Neural cell (in vitro differentiated cells): ENCODE data around the gene MRPL14. TPM values are rescaled to one million over a fixed set of nuclear protein-coding genes. Genes with fewer than 3 reads are reported as not detected.
"Not testable (repeated sequence)": the region's sequence is repeated elsewhere in the genome, so short reads cannot be mapped to it uniquely, and the experiment has no call there.

Experiments used
- H2AFZ ChIP-seq: fragments of 200-600, 300-800 bp; sonication (generic), shearing (Covaris generic); 2 replicates; pipeline ENCODE4 v1.6.0; 2014; ENCODE audit warnings: low read depth, mild to moderate bottlenecking, antibody characterized with exemption, low read length, moderate library complexity
- H3F3A ChIP-seq: fragments of 200-600 bp; shearing (Covaris generic); 2 replicates; pipeline ENCODE4 v1.6.1; 2016; ENCODE audit warnings: mild to moderate bottlenecking, moderate library complexity, mixed read lengths, antibody characterized with exemption, low read length; ENCODE audit not compliant: insufficient read depth, poor library complexity, severe bottlenecking
- H3K27ac ChIP-seq: fragments of 200-600, 300-800 bp; sonication (generic), shearing (Covaris generic); 2 replicates; pipeline ENCODE4 v1.5.1; 2014; ENCODE audit warnings: mild to moderate bottlenecking, low read length, moderate library complexity
- H3K27me3 ChIP-seq: fragments of 300-800, 200-600 bp; sonication (generic), shearing (Covaris generic); 2 replicates; pipeline ENCODE4 v1.6.0; 2014; ENCODE audit warnings: mild to moderate bottlenecking, low read depth, low read length, moderate library complexity; ENCODE audit not compliant: insufficient read depth
- H3K36me3 ChIP-seq: fragments of 300-800, 200-600 bp; sonication (generic), shearing (Covaris generic); 2 replicates; pipeline ENCODE4 v1.5.1; 2014; ENCODE audit warnings: mild to moderate bottlenecking, antibody characterized with exemption, low read length, moderate library complexity; ENCODE audit not compliant: insufficient read depth
- H3K4me2 ChIP-seq: fragments of 300-800, 200-600 bp; sonication (generic), shearing (Covaris generic); 2 replicates; pipeline ENCODE4 v1.6.0; 2014; ENCODE audit warnings: mild to moderate bottlenecking, low read length
- H3K4me3 ChIP-seq: fragments of 300-800, 200-600 bp; sonication (generic), shearing (Covaris generic); 2 replicates; pipeline ENCODE4 v1.5.1; 2014; ENCODE audit warnings: mild to moderate bottlenecking, low read length, moderate library complexity
- H3K79me2 ChIP-seq: fragments of 200-600 bp; shearing (Covaris generic); replicated peaks from 2 replicates; pipeline ENCODE4 v1.6.0; 2014; ENCODE audit warnings: mild to moderate bottlenecking, low read length, moderate library complexity; ENCODE audit not compliant: insufficient read depth
- H3K9ac ChIP-seq: fragments of 300-800, 200-600 bp; sonication (generic), shearing (Covaris generic); 2 replicates; pipeline ENCODE4 v1.6.1; 2016; ENCODE audit warnings: mild to moderate bottlenecking, low read length, mixed read lengths
- H3K9me2 ChIP-seq: fragments of 200-600 bp; shearing (Covaris generic); 2 replicates; pipeline ENCODE4 v1.6.1; 2016; ENCODE audit warnings: mild to moderate bottlenecking, low read length, mixed read lengths; ENCODE audit not compliant: insufficient read depth
- H3K9me3 ChIP-seq: fragments of 200-600, 300-800 bp; sonication (generic), shearing (Covaris generic); 2 replicates; pipeline ENCODE4 v1.6.1; 2016; ENCODE audit warnings: mild to moderate bottlenecking, mixed run types, low read length, moderate library complexity, mixed read lengths
- H4K20me1 ChIP-seq: fragments of 200-600 bp; shearing (Covaris generic); 2 replicates; pipeline ENCODE4 v1.6.1; 2016; ENCODE audit warnings: mild to moderate bottlenecking, mixed run types; ENCODE audit not compliant: insufficient read depth
- EP300 ChIP-seq: fragments of 450-650 bp; conservative IDR thresholded peaks from 2 replicates; pipeline ENCODE4 v1.6.1; 2014; ENCODE audit warnings: antibody characterized with exemption, mild to moderate bottlenecking, moderate library complexity; ENCODE audit not compliant: poor library complexity, severe bottlenecking
- EZH2 ChIP-seq: fragments of 200-600, 300-800 bp; shearing (Covaris generic), sonication (generic); IDR thresholded peaks from 2 replicates; pipeline ENCODE4 v1.6.1; 2014; ENCODE audit warnings: antibody characterized with exemption, low read length, borderline replicate concordance, mild to moderate bottlenecking; ENCODE audit not compliant: insufficient read depth, poor library complexity, severe bottlenecking
- MXI1 ChIP-seq: fragments of 450-650 bp; conservative IDR thresholded peaks from 2 replicates; pipeline ENCODE4 v1.6.1; 2014; ENCODE audit warnings: antibody characterized with exemption, mild to moderate bottlenecking; ENCODE audit not compliant: poor library complexity, severe bottlenecking
- POLR2AphosphoS5 ChIP-seq: IDR thresholded peaks from 2 replicates; pipeline ENCODE4 v1.6.1; 2012
- RAD21 ChIP-seq: fragments of 450-650 bp; conservative IDR thresholded peaks from 2 replicates; pipeline ENCODE4 v1.6.1; 2014; ENCODE audit warnings: antibody characterized with exemption, mild to moderate bottlenecking, moderate library complexity
- SMC3 ChIP-seq: fragments of 450-650 bp; conservative IDR thresholded peaks from 2 replicates; pipeline ENCODE4 v1.6.1; 2014; ENCODE audit warnings: antibody characterized with exemption, mild to moderate bottlenecking, moderate library complexity; ENCODE audit not compliant: poor library complexity
- TAF1 ChIP-seq: IDR thresholded peaks from 2 replicates; pipeline ENCODE4 v1.6.1; 2012; ENCODE audit warnings: low read depth
- polyA plus RNA-seq: library from polyadenylated mRNA; depleted of rRNA; stranded (reverse); fragments of >200 nt; gene quantifications from 2 replicates; pipeline ENCODE4 v1.2.3, GENCODE V29; 2014
- TF ChIP-seq, protein P1 (sequence below): fragments of 450-650 bp; IDR thresholded peaks from 2 replicates; pipeline ENCODE4 v1.5.1; 2014; ENCODE audit warnings: antibody characterized with exemption, mild to moderate bottlenecking, moderate library complexity; ENCODE audit not compliant: poor library complexity, severe bottlenecking
- TF ChIP-seq, protein P2 (sequence below): IDR thresholded peaks from 2 replicates; pipeline ENCODE4 v1.6.1; 2012; ENCODE audit warnings: borderline replicate concordance

Gene MRPL14
- polyA plus RNA-seq, 1 donor from 2014 or later: 66.4 TPM

DNA sequence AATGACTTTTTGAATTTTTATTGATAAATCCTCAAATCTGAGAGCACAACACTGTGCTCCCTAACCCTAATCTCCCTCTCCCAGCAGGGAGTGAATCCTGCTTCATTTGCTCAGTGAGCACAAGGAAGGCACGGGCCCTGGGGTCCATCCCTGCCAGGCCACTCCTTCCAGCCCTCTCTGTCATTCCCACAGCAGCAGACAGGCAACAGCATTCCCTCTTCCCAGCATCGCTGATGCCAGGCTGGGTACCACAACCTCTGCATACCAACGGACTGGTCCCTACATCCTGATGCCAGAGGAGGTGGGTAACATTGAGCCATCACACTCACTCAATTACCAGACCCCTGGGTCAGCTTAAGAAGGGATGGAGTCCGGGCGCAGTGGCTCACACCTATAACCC is 34.2 kb downstream of the MRPL14 start:
- Histone ChIP-seq H3F3A (no peaks in the 10 kb centered on the region), H3K9me2 (no peaks in the 10 kb centered on the region), H3K4me3 (no peak overlapping the region), H3K27ac (no peak overlapping the region), H2AFZ (no peak overlapping the region), H3K4me2 (no peak overlapping the region), H3K79me2 (no peaks in the 10 kb centered on the region), H3K9me3 (no peaks in the 10 kb centered on the region), H3K36me3 (no peaks in the 10 kb centered on the region), H4K20me1 (no peaks in the 10 kb centered on the region), H3K9ac (no peak overlapping the region), H3K27me3 (no peaks in the 10 kb centered on the region)
- TF ChIP-seq MXI1 (no peak), EP300 (no peak), POLR2AphosphoS5 (no peak), EZH2 (no peak), SMC3 (no peak), RAD21 (no peak), TAF1 (no peak)
- TF ChIP-seq, protein P1, sequence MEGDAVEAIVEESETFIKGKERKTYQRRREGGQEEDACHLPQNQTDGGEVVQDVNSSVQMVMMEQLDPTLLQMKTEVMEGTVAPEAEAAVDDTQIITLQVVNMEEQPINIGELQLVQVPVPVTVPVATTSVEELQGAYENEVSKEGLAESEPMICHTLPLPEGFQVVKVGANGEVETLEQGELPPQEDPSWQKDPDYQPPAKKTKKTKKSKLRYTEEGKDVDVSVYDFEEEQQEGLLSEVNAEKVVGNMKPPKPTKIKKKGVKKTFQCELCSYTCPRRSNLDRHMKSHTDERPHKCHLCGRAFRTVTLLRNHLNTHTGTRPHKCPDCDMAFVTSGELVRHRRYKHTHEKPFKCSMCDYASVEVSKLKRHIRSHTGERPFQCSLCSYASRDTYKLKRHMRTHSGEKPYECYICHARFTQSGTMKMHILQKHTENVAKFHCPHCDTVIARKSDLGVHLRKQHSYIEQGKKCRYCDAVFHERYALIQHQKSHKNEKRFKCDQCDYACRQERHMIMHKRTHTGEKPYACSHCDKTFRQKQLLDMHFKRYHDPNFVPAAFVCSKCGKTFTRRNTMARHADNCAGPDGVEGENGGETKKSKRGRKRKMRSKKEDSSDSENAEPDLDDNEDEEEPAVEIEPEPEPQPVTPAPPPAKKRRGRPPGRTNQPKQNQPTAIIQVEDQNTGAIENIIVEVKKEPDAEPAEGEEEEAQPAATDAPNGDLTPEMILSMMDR: no peak
- TF ChIP-seq, protein P2, sequence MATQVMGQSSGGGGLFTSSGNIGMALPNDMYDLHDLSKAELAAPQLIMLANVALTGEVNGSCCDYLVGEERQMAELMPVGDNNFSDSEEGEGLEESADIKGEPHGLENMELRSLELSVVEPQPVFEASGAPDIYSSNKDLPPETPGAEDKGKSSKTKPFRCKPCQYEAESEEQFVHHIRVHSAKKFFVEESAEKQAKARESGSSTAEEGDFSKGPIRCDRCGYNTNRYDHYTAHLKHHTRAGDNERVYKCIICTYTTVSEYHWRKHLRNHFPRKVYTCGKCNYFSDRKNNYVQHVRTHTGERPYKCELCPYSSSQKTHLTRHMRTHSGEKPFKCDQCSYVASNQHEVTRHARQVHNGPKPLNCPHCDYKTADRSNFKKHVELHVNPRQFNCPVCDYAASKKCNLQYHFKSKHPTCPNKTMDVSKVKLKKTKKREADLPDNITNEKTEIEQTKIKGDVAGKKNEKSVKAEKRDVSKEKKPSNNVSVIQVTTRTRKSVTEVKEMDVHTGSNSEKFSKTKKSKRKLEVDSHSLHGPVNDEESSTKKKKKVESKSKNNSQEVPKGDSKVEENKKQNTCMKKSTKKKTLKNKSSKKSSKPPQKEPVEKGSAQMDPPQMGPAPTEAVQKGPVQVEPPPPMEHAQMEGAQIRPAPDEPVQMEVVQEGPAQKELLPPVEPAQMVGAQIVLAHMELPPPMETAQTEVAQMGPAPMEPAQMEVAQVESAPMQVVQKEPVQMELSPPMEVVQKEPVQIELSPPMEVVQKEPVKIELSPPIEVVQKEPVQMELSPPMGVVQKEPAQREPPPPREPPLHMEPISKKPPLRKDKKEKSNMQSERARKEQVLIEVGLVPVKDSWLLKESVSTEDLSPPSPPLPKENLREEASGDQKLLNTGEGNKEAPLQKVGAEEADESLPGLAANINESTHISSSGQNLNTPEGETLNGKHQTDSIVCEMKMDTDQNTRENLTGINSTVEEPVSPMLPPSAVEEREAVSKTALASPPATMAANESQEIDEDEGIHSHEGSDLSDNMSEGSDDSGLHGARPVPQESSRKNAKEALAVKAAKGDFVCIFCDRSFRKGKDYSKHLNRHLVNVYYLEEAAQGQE: no peak

DNA sequence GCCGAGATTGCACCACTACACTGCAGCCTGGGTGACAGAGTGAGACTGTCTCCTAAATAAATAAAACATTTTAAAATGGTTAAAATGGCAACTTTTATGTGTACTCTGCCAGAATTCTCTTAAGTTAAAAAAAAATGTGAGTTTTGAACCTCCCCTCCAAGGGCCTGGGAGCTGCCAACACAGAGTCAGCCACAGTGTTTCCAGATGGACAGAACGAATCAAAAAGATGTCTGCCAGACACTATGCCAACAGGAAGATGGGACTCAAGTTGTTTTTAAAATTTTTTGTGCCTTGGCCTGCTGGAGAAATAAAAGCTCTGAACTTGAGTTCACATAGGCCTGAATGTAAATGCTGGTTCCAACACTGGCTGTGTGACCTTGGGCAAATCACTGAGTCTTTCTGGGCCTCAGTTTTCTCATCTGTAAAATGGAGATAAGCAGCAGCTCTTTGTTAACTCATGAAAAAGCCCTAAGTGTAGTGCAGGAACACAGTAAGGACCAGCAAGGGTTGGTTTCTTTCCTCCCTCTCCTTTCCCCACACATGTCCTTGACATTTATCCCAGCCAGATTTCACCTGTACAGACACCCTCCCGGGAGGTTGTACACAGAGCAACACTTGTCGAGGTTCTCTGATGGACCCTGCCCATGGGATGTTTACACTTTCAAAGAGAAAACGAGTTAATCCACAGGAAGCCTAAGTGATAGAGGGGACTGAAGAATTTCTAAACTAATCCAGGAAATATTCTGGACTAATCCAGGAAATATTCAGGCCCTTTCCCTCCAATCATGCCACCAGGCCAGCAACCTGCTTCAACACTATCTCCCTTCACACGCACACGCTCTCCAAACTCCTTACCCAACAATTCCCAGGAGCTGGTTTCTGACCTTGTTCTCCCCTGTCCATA is 35.0 kb downstream of the MRPL14 start:
- H3K9ac ChIP-seq: no peak overlapping the region
- H2AFZ ChIP-seq: no peak overlapping the region
- H4K20me1 ChIP-seq: no peaks in the 10 kb centered on the region
- no peaks in the 10 kb centered on the region for H3K27me3 ChIP-seq
- no peak overlapping the region for H3K4me2 ChIP-seq
- H3K27ac ChIP-seq: no peak overlapping the region
- no peak overlapping the region for H3K4me3 ChIP-seq
- no peaks in the 10 kb centered on the region for H3K36me3 ChIP-seq
- no peaks in the 10 kb centered on the region for H3F3A ChIP-seq
- TF ChIP-seq POLR2AphosphoS5 (no peak), RAD21 (no peak), SMC3 (no peak), TAF1 (no peak), MXI1 (no peak), EP300 (no peak), EZH2 (no peak)
- TF ChIP-seq, protein P2: no peak
- TF ChIP-seq, protein P1: no peak
- H3K9me2 ChIP-seq: no peaks in the 10 kb centered on the region
- no peaks in the 10 kb centered on the region for H3K79me2 ChIP-seq
- no peaks in the 10 kb centered on the region for H3K9me3 ChIP-seq

DNA sequence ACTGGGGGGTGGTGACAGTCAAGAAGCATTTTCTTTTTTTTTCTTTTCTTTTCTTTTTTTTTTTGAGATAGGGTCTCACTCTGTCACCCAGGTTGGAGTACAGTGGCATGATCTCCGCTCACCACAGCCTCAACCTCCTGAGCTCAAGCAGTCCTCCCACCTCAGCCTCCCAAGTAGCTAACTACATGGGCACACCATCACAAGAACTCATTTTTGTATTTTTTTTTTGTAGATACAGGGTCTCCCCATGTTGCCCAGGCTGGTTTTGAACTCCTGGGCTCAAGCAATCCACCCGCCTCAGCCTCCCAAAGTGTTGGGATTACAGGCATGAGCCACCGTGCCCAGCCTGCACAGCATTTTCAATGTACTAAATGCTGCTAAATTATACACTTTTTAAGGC is 35.9 kb downstream of the MRPL14 start:
- H2AFZ ChIP-seq, H3K27me3 ChIP-seq, H3K9me2 ChIP-seq, H3K36me3 ChIP-seq, H4K20me1 ChIP-seq, H3K79me2 ChIP-seq, H3K27ac ChIP-seq, H3F3A ChIP-seq, H3K4me3 ChIP-seq, H3K9me3 ChIP-seq, H3K9ac ChIP-seq, H3K4me2 ChIP-seq: not testable (repeated sequence)
